ENCODE measurements around the gene CLEC16A.

CLEC16A gene

GRCh38 chr16:11128211-11129141, 184.1 kb downstream of the CLEC16A start:
- no peak for DNase-seq

GRCh38 chr16:11129378-11129781, 185.0 kb downstream of the CLEC16A start:
- DNase-seq = no peak

GRCh38 chr16:11130978-11131665, 186.8 kb downstream of the CLEC16A start:
- no peak for DNase-seq

GRCh38 chr16:11131706-11132105, 187.3 kb downstream of the CLEC16A start:
- no peak for DNase-seq

GRCh38 chr16:11133344-11133943, 189.1 kb downstream of the CLEC16A start:
- DNase-seq = no peak

GRCh38 chr16:11134722-11135463, 190.5 kb downstream of the CLEC16A start:
- no peak for DNase-seq

GRCh38 chr16:11135464-11135973, 191.2 kb downstream of the CLEC16A start:
- DNase-seq = no peak

- no peak for DNase-seq
These were observed 192.2 kb downstream of the CLEC16A start for GRCh38 chr16:11136600-11136999.

GRCh38 chr16:11138022-11138768, 193.8 kb downstream of the CLEC16A start:
- DNase-seq = no peak

- DNase-seq = no peak
These were observed 194.5 kb downstream of the CLEC16A start for GRCh38 chr16:11138769-11139325.

- DNase-seq = no peak
These were observed 195.1 kb downstream of the CLEC16A start for GRCh38 chr16:11139326-11140097.

GRCh38 chr16:11140098-11140375, 195.7 kb downstream of the CLEC16A start:
- peak; percentile 79 for DNase-seq

GRCh38 chr16:11140466-11140865, 196.1 kb downstream of the CLEC16A start:
- no peak for DNase-seq

GRCh38 chr16:11140867-11141266, 196.5 kb downstream of the CLEC16A start:
- DNase-seq = no peak

- no peak for DNase-seq
These were observed 197.3 kb downstream of the CLEC16A start for GRCh38 chr16:11141409-11142260.

- no peak for DNase-seq
These were observed 197.9 kb downstream of the CLEC16A start for GRCh38 chr16:11142261-11142630.

- DNase-seq = no peak
These were observed 198.6 kb downstream of the CLEC16A start for GRCh38 chr16:11142951-11143350.

GRCh38 chr16:11143372-11144035, 199.1 kb downstream of the CLEC16A start:
- no peak for DNase-seq

GRCh38 chr16:11144122-11144521, 199.8 kb downstream of the CLEC16A start:
- DNase-seq = no peak

All from activated CD8-positive, alpha-beta memory T cell treated with anti-CD3 and anti-CD28 coated beads, Interleukin-2, amount 50 U/mL, for 48 hours (primary cell).